ENCODE results near the gene SSTR5. TPM values are rescaled to one million over a fixed set of nuclear protein-coding genes. Genes with fewer than 3 reads are reported as not detected.

The SSTR5 gene
- total and polyA plus RNA-seq, 4 experiments from 2014 or later = not detected

- DNase-seq = no peak
- CTCF ChIA-PET (ENCODE audit: partially characterized antibody) = interaction anchor here (0.8 to 1.4 kb wide), 7 partner anchors 16 to 391 kb away, joined by 3 to 4 read pairs (median 3); partner anchors contain the start of genes CHTF18 and RPUSD1
- no peaks in the 10 kb centered on the region for H3K36me3 Mint-ChIP-seq
- Histone ChIP-seq H3K36me3 (ENCODE audit: insufficient read depth, low read length) (no peaks in the 10 kb centered on the region), H3K9me3 (ENCODE audit: control insufficient read depth in 1 of 2, low read length in 2 of 2) (no peaks in the 10 kb centered on the region), H3K27ac (ENCODE audit: low read depth, low read length) (no peak overlapping the region), H3K4me1 (ENCODE audit: insufficient read depth, low read length) (peaks cover 4% of the 10 kb centered on the region), H3K4me3 (ENCODE audit: low read length in 2 of 2) (no peak overlapping the region), H3K27me3 (ENCODE audit: insufficient read depth, low read length) (no peaks in the 10 kb centered on the region)
- no peak overlapping the region for H3K27ac Mint-ChIP-seq
- H3K4me1 Mint-ChIP-seq = no peaks in the 10 kb centered on the region
- intact Hi-C loops (cut with micrococcal nuclease) = loop anchor here (2.0 kb wide), 1 partner anchor 291 kb away; no protein-coding TSS in a partner anchor
- peaks cover 2% of the 10 kb centered on the region in 2 donors for H3K27me3 Mint-ChIP-seq
- H3K4me3 Mint-ChIP-seq = no peak overlapping the region
- POLR2A ChIA-PET (ENCODE audit: partially characterized antibody) = no interaction called here
- no peaks in the 10 kb centered on the region for H3K9me3 Mint-ChIP-seq
Measured at GRCh38 chr16:1103636-1103980, 31.1 kb downstream of the SSTR5 start.

- Mint-ChIP-seq H3K27me3 (peaks cover 0 to 5% of the 10 kb centered on the region in 2 donors), H3K4me1 (no peaks in the 10 kb centered on the region), H3K9me3 (no peaks in the 10 kb centered on the region), H3K4me3 (no peak overlapping the region), H3K27ac (no peak overlapping the region), H3K36me3 (no peaks in the 10 kb centered on the region)
- Histone ChIP-seq H3K4me3 (ENCODE audit: low read length in 2 of 2) (no peak overlapping the region), H3K27ac (ENCODE audit: low read depth, low read length) (no peak overlapping the region), H3K4me1 (ENCODE audit: insufficient read depth, low read length) (peaks cover 4% of the 10 kb centered on the region), H3K9me3 (ENCODE audit: control insufficient read depth in 1 of 2, low read length in 2 of 2) (no peaks in the 10 kb centered on the region), H3K36me3 (ENCODE audit: insufficient read depth, low read length) (no peaks in the 10 kb centered on the region), H3K27me3 (ENCODE audit: insufficient read depth, low read length) (no peaks in the 10 kb centered on the region)
- intact Hi-C loops (cut with micrococcal nuclease) = no loop called here
- ChIA-PET POLR2A (ENCODE audit: partially characterized antibody) (no interaction called here), CTCF (ENCODE audit: partially characterized antibody) (no interaction called here)
- peak in 2 of 5 donors; percentile 17 to 21 for DNase-seq
Measured at GRCh38 chr16:1105888-1106620, 33.5 kb downstream of the SSTR5 start.

- H3K36me3 ChIP-seq (ENCODE audit: insufficient read depth, low read length) = no peaks in the 10 kb centered on the region
- H3K4me3 ChIP-seq (ENCODE audit: low read length in 2 of 2) = no peak overlapping the region
- H3K27me3 ChIP-seq (ENCODE audit: insufficient read depth, low read length) = no peaks in the 10 kb centered on the region
- H3K9me3 ChIP-seq (ENCODE audit: control insufficient read depth in 1 of 2, low read length in 2 of 2) = no peaks in the 10 kb centered on the region
- CTCF ChIA-PET (ENCODE audit: partially characterized antibody) = no interaction called here
- no peak overlapping the region for H3K27ac Mint-ChIP-seq
- H3K4me1 ChIP-seq (ENCODE audit: insufficient read depth, low read length) = peaks cover 4% of the 10 kb centered on the region
- H3K4me1 Mint-ChIP-seq = no peaks in the 10 kb centered on the region
- DNase-seq = no peak
- intact Hi-C loops (cut with micrococcal nuclease) = no loop called here
- POLR2A ChIA-PET (ENCODE audit: partially characterized antibody) = no interaction called here
- H3K27me3 Mint-ChIP-seq = peaks cover 0 to 5% of the 10 kb centered on the region in 2 donors
- H3K27ac ChIP-seq (ENCODE audit: low read depth, low read length) = no peak overlapping the region
- no peak overlapping the region for H3K4me3 Mint-ChIP-seq
- H3K36me3 Mint-ChIP-seq = no peaks in the 10 kb centered on the region
- no peaks in the 10 kb centered on the region for H3K9me3 Mint-ChIP-seq
Measured at GRCh38 chr16:1106659-1107058, 34.1 kb downstream of the SSTR5 start.

GRCh38 chr16:1107141-1107540, 34.6 kb downstream of the SSTR5 start:
- Mint-ChIP-seq H3K9me3 (no peaks in the 10 kb centered on the region), H3K4me3 (no peak overlapping the region), H3K36me3 (no peaks in the 10 kb centered on the region), H3K4me1 (no peaks in the 10 kb centered on the region), H3K27me3 (peaks cover 0 to 5% of the 10 kb centered on the region in 2 donors), H3K27ac (no peak overlapping the region)
- Histone ChIP-seq H3K4me1 (ENCODE audit: insufficient read depth, low read length) (peaks cover 4% of the 10 kb centered on the region), H3K4me3 (ENCODE audit: low read length in 2 of 2) (no peak overlapping the region), H3K9me3 (ENCODE audit: control insufficient read depth in 1 of 2, low read length in 2 of 2) (no peaks in the 10 kb centered on the region), H3K27me3 (ENCODE audit: insufficient read depth, low read length) (no peaks in the 10 kb centered on the region), H3K27ac (ENCODE audit: low read depth, low read length) (no peak overlapping the region), H3K36me3 (ENCODE audit: insufficient read depth, low read length) (no peaks in the 10 kb centered on the region)
- CTCF ChIA-PET (ENCODE audit: partially characterized antibody) = no interaction called here
- intact Hi-C loops (cut with micrococcal nuclease) = no loop called here
- POLR2A ChIA-PET (ENCODE audit: partially characterized antibody) = no interaction called here
- DNase-seq = no peak

- H3K4me1 ChIP-seq (ENCODE audit: insufficient read depth, low read length) = peaks cover 4% of the 10 kb centered on the region
- Mint-ChIP-seq H3K27me3 (peaks cover 0 to 5% of the 10 kb centered on the region in 2 donors), H3K9me3 (no peaks in the 10 kb centered on the region), H3K36me3 (no peaks in the 10 kb centered on the region), H3K27ac (no peak overlapping the region), H3K4me3 (no peak overlapping the region), H3K4me1 (no peaks in the 10 kb centered on the region)
- no peaks in the 10 kb centered on the region for H3K36me3 ChIP-seq (ENCODE audit: insufficient read depth, low read length)
- ChIA-PET POLR2A (ENCODE audit: partially characterized antibody) (no interaction called here), CTCF (ENCODE audit: partially characterized antibody) (no interaction called here)
- H3K27ac ChIP-seq (ENCODE audit: low read depth, low read length) = no peak overlapping the region
- DNase-seq = no peak
- H3K4me3 ChIP-seq (ENCODE audit: low read length in 2 of 2) = no peak overlapping the region
- intact Hi-C loops (cut with micrococcal nuclease) = no loop called here
- H3K27me3 ChIP-seq (ENCODE audit: insufficient read depth, low read length) = no peaks in the 10 kb centered on the region
- H3K9me3 ChIP-seq (ENCODE audit: control insufficient read depth in 1 of 2, low read length in 2 of 2) = no peaks in the 10 kb centered on the region
Measured at GRCh38 chr16:1107731-1108130, 35.2 kb downstream of the SSTR5 start.

- H3K4me3 ChIP-seq (ENCODE audit: low read length in 2 of 2) = no peak overlapping the region
- no peak for DNase-seq
- Mint-ChIP-seq H3K9me3 (no peaks in the 10 kb centered on the region), H3K27ac (no peak overlapping the region), H3K27me3 (peaks cover 0 to 5% of the 10 kb centered on the region in 2 donors), H3K36me3 (no peaks in the 10 kb centered on the region), H3K4me3 (no peak overlapping the region), H3K4me1 (no peaks in the 10 kb centered on the region)
- no peaks in the 10 kb centered on the region for H3K36me3 ChIP-seq (ENCODE audit: insufficient read depth, low read length)
- intact Hi-C loops (cut with micrococcal nuclease) = no loop called here
- no peak overlapping the region for H3K27ac ChIP-seq (ENCODE audit: low read depth, low read length)
- no peaks in the 10 kb centered on the region for H3K9me3 ChIP-seq (ENCODE audit: control insufficient read depth in 1 of 2, low read length in 2 of 2)
- ChIA-PET POLR2A (ENCODE audit: partially characterized antibody) (no interaction called here), CTCF (ENCODE audit: partially characterized antibody) (no interaction called here)
- no peaks in the 10 kb centered on the region for H3K27me3 ChIP-seq (ENCODE audit: insufficient read depth, low read length)
- H3K4me1 ChIP-seq (ENCODE audit: insufficient read depth, low read length) = no peaks in the 10 kb centered on the region
Measured at GRCh38 chr16:1108299-1109252, 36.0 kb downstream of the SSTR5 start.

GRCh38 chr16:1109648-1110047, 37.1 kb downstream of the SSTR5 start:
- POLR2A ChIA-PET (ENCODE audit: partially characterized antibody) = no interaction called here
- no peak overlapping the region for H3K27ac ChIP-seq (ENCODE audit: low read depth, low read length)
- Mint-ChIP-seq H3K27me3 (peaks cover 0 to 5% of the 10 kb centered on the region in 2 donors), H3K4me3 (no peak overlapping the region), H3K9me3 (no peaks in the 10 kb centered on the region), H3K36me3 (no peaks in the 10 kb centered on the region), H3K27ac (no peak overlapping the region), H3K4me1 (no peaks in the 10 kb centered on the region)
- H3K27me3 ChIP-seq (ENCODE audit: insufficient read depth, low read length) = no peaks in the 10 kb centered on the region
- intact Hi-C loops (cut with micrococcal nuclease) = no loop called here
- no peaks in the 10 kb centered on the region for H3K4me1 ChIP-seq (ENCODE audit: insufficient read depth, low read length)
- no peaks in the 10 kb centered on the region for H3K9me3 ChIP-seq (ENCODE audit: control insufficient read depth in 1 of 2, low read length in 2 of 2)
- no peaks in the 10 kb centered on the region for H3K36me3 ChIP-seq (ENCODE audit: insufficient read depth, low read length)
- no peak for DNase-seq
- H3K4me3 ChIP-seq (ENCODE audit: low read length in 2 of 2) = no peak overlapping the region
- CTCF ChIA-PET (ENCODE audit: partially characterized antibody) = no interaction called here

Measured in CD4-positive, alpha-beta memory T cell (primary cell).